Heart right ventricle (tissue), 16 donors: Measurements from ENCODE around the gene ME3. TPM values are rescaled to one million over a fixed set of nuclear protein-coding genes. Genes with fewer than 3 reads are reported as not detected.
A peak's percentile ranks its signal among the peaks of the same experiment; 100 is the strongest.
"Not testable (repeated sequence)": the region's sequence is repeated elsewhere in the genome, so short reads cannot be mapped to it uniquely, and the experiment has no call there.

Experiments
- ATAC-seq, 8 donors: fragments of 200-7000 bp; cut with Tn5 transposase; one replicate each; pipeline ENCODE4 v1.9.1; 2020; ENCODE audit warnings: mild to moderate bottlenecking in 8 of 8, moderate library complexity in 8 of 8, moderate number of reproducible peaks in 1 of 8
- DNase-seq, 2 donors: peaks; one replicate each; pipeline ENCODE4 v3.0.0-alpha.2; 2020
- H3K27ac ChIP-seq, 10 donors: fragments of 200-600 bp; sonication (generic) in 2 of 10; one replicate each; pipeline versions ENCODE4 v1.5.0 to v1.8.0; 2020 to 2022; ENCODE audit warnings: mild to moderate bottlenecking in 3 of 10
- H3K27me3 ChIP-seq, 7 donors: fragments of 200-600 bp; one replicate each; pipeline ENCODE4 v1.8.0; 2021 to 2022; ENCODE audit warnings: mild to moderate bottlenecking in 2 of 7
- H3K36me3 ChIP-seq, 9 donors: fragments of 200-600 bp; sonication (generic) in 1 of 9; one replicate each; pipeline versions ENCODE4 v1.5.0 to v1.8.0; 2020 to 2022; ENCODE audit warnings: mild to moderate bottlenecking in 2 of 9
- H3K4me1 ChIP-seq, 9 donors: fragments of 200-600 bp; sonication (generic) in 1 of 9; one replicate each; pipeline versions ENCODE4 v1.5.0 to v1.8.0; 2020 to 2022; ENCODE audit warnings: mild to moderate bottlenecking in 4 of 9
- H3K4me3 ChIP-seq, 10 donors: fragments of 200-600 bp; sonication (generic) in 2 of 10; one replicate each; pipeline versions ENCODE4 v1.5.0 to v1.8.0; 2020 to 2022; ENCODE audit warnings: mild to moderate bottlenecking in 7 of 10, moderate library complexity in 2 of 10
- H3K9me3 ChIP-seq, 11 donors: fragments of 200-600 bp in 10 of 11; sonication (generic) in 2 of 11; one replicate each; pipeline versions ENCODE4 v1.5.0 to v1.8.0; 2013 to 2022; ENCODE audit warnings: mild to moderate bottlenecking in 2 of 11, control low read depth in 1 of 11, moderate library complexity in 1 of 11
- WGBS, 2 donors: extraction: QIAGEN DNeasy Blood & Tissue Kit; methylation state at CpG; one replicate each; pipeline ENCODE4 v1.1.7; 2013; ENCODE audit warnings: inconsistent platforms in 1 of 2; 5-methylcytosine and 5-hydroxymethylcytosine counted together
- intact Hi-C, 10 donors: fragments of 100-400 bp; cut with DNase I; formaldehyde crosslinking; loops; one replicate each; pipeline versions ENCODE4 v1.11.1 to v1.14.2; 2022
- polyA plus RNA-seq, 2 donors: library from polyadenylated mRNA; stranded (reverse); fragments of 200-250 nt; gene quantifications; one replicate each; pipeline ENCODE4 v1.2.3, GENCODE V29; 2013
- total RNA-seq, 10 donors: library from RNA; stranded (reverse); fragmentation: NEBNext Ultra II Directional in 3 of 10; extraction: Animal tissue kit (Norgen Biotek cat#: 25700) in 3 of 10; gene quantifications; one replicate each; pipeline versions ENCODE4 v1.2.1 to v1.2.4, GENCODE V29; 2021 to 2023
- TF ChIP-seq, protein P1 (sequence below), 9 donors: fragments of 200-600 bp; sonication (generic) in 2 of 9; IDR thresholded peaks; one replicate each; pipeline versions ENCODE4 v1.5.0 to v1.8.0; 2021 to 2022; ENCODE audit warnings: antibody characterized with exemption in 9 of 9, mild to moderate bottlenecking in 5 of 9, moderate library complexity in 1 of 9
- donor health status: Arrhythmogenic right ventricular cardiomyopathy.
- donor health status: ischemic (EF 13 %, LVEDD 7.1; RV severe dilation, severe dysfunction).
- donor health status: healthy with polysubstance abuse.
- donor health status: DM: no; HTN: yes; CAD: no.
- donor health status: DM: no; HTN: no; CAD: no.
- donor health status: ischemic (EF 25% LVEDD 6.9; RV normal size, moderate dysfunction).
- donor health status: ischemic (EF 25% LVEDD 5.7; RV mildly dilated, moderate dysfunction).
- donor health status: healthy.
- donor health status: DM: yes; HTN: yes; CAD: no.
- donor health status: Ischemic cardiomyopathy.
- donor health status: ischemic (EF 35%, LVEDD 5.7; RV mildly dilated, moderate dysfunction).
- donor health status: nonischemic (EF 11% LVEDD 7.7; RV severe dilation, severe dysfunction).
- donor health status: DM: yes; HTN: yes; CAD: no.
- donor health status: PGD.
- donor health status: ischemic (EF 29% LVEDD 5.4; RV normal size, mild dysfunction).
- donor health status: nonischemic (EF 23%, LVEDD 6.1; RV moderate dilation, normal function).

ME3 gene
- total and polyA plus RNA-seq, 12 donors: 17.2 to 46.8 (median 33.7) TPM

DNA sequence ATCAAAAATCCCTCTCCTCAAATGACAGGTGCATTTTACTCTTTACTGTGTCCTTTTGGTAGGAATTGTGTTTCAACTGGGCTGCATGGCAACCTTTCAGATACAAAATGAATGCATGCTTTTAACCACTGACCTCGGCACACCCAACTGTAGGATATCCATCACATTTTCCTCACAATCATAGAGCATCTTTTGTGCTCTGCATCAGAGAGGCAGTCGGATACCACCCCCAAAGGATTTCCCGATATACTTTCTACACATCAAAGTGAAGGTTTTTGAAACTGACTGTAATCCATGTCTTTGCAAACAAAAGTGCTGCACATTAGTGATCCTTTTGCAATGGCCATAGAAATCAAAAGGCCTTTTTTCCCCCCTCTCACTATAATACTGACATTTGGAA, 9.1 kb downstream of the ME3 start:
- 89 to 95% methylated on average over 3 of the region's 3 CpGs for WGBS, 2 donors
- peaks cover 0 to 5% (median 0%) of the 10 kb centered on the region in 11 donors for H3K9me3 ChIP-seq
- no peaks in the 10 kb centered on the region for H3K27me3 ChIP-seq
- intact Hi-C loops: loop anchor here in 1 of 10 donors (5.0 kb wide), 1 partner anchor 134 kb away; no protein-coding TSS in a partner anchor
- no peak overlapping the region for H3K27ac ChIP-seq
- H3K36me3 ChIP-seq: peaks cover 0 to 32% (median 4%) of the 10 kb centered on the region in 9 donors
- ATAC-seq: no peak
- H3K4me3 ChIP-seq: no peak overlapping the region
- H3K4me1 ChIP-seq: peaks cover 0 to 31% (median 12%) of the 10 kb centered on the region in 9 donors
- TF ChIP-seq, protein P1, sequence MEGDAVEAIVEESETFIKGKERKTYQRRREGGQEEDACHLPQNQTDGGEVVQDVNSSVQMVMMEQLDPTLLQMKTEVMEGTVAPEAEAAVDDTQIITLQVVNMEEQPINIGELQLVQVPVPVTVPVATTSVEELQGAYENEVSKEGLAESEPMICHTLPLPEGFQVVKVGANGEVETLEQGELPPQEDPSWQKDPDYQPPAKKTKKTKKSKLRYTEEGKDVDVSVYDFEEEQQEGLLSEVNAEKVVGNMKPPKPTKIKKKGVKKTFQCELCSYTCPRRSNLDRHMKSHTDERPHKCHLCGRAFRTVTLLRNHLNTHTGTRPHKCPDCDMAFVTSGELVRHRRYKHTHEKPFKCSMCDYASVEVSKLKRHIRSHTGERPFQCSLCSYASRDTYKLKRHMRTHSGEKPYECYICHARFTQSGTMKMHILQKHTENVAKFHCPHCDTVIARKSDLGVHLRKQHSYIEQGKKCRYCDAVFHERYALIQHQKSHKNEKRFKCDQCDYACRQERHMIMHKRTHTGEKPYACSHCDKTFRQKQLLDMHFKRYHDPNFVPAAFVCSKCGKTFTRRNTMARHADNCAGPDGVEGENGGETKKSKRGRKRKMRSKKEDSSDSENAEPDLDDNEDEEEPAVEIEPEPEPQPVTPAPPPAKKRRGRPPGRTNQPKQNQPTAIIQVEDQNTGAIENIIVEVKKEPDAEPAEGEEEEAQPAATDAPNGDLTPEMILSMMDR (IDR thresholded peaks at IDR 0.05): no peak
- DNase-seq: no peak

DNA sequence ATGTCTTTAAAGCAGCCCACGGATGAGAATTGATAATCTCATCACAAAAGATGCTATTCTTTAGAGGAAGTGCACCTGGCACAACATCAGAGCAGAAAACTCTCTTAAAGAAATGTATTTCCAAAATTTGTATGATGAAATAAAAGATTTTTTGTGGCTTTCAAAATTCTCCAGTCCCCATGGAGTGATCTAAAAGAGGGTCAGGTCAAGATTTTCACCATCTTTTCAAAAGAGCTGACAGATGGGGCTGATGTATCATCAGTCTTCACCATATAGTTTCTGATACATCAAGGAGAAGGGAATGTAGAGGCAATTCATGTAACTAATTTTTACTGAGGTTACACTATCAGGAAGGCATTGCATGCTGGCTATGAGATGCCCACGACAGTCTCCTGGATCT, 11.7 kb downstream of the ME3 start:
- 81 to 83% methylated on average over 2 of the region's 2 CpGs for WGBS, 2 donors

DNA sequence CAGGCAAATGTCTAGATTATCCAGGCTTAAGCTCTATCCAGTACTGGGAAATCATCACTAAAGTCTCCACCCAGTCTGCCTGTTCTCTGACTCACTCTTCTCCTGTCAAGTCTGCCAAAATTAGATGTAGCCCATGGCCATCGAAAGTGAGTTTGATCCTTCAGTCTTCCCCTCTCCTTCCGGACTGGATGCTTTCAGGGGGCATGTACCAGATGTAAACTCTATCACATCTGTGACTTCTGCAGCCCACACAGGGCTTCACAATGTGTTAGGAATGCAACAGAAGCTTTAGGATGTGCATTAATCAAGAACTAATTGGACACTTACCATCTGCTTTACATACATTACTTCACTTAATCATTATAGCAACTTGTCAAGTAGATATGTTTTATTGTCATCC, 12.3 kb downstream of the ME3 start:
- 36 to 46% methylated on average over 2 of the region's 2 CpGs for WGBS, 2 donors
- ATAC-seq: peak in 5 of 8 donors; percentile 38 to 88 (median 76)
- intact Hi-C loops: loop anchor here in 1 of 10 donors (5.0 kb wide), 1 partner anchor 137 kb away; no protein-coding TSS in a partner anchor
- H3K4me3 ChIP-seq: no peak overlapping the region
- H3K36me3 ChIP-seq: peaks cover 0 to 18% (median 4%) of the 10 kb centered on the region in 9 donors
- peaks cover 0 to 5% (median 0%) of the 10 kb centered on the region in 11 donors for H3K9me3 ChIP-seq
- TF ChIP-seq, protein P1 (IDR thresholded peaks at IDR 0.05): no peak
- no peak for DNase-seq
- no peaks in the 10 kb centered on the region for H3K27me3 ChIP-seq
- peaks cover 0 to 24% (median 12%) of the 10 kb centered on the region in 9 donors for H3K4me1 ChIP-seq
- peak overlapping the region in 1 of 10 donors; percentile 41 for H3K27ac ChIP-seq

More for the DNA sequence above, 11.7 kb downstream of the ME3 start:
- TF ChIP-seq, protein P1 (IDR thresholded peaks at IDR 0.05): no peak
- Histone ChIP-seq H3K27ac (no peak overlapping the region), H3K4me3 (no peak overlapping the region), H3K4me1 (peaks cover 0 to 24% (median 12%) of the 10 kb centered on the region in 9 donors), H3K9me3 (peaks cover 0 to 5% (median 0%) of the 10 kb centered on the region in 11 donors), H3K36me3 (peaks cover 0 to 22% (median 4%) of the 10 kb centered on the region in 9 donors), H3K27me3 (no peaks in the 10 kb centered on the region)
- intact Hi-C loops: loop anchor here in 1 of 10 donors (5.0 kb wide), 1 partner anchor 137 kb away; no protein-coding TSS in a partner anchor
- no peak for DNase-seq
- no peak for ATAC-seq

DNA sequence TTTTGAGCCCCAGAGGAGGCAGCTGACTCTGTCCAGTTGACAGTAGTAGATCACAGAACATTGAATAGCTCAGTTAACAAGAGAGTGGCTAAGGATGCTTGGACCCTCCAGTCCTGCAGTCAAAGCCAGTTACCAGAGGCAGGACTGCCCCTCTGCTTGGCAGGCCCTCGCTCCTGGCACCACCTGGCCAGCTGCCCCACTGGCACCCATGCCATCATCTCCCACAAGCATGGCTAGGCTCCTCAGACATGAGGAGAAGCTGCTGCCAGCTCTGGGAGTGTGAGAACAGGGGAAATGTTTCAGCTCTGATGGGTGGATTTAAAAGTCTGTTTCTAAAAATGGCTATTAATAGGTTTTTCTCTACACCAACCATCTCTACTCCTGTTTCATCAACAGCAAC, 13.9 kb downstream of the ME3 start:
- Histone ChIP-seq H3K36me3 (peaks cover 0 to 4% (median 0%) of the 10 kb centered on the region in 9 donors), H3K9me3 (peaks cover 0 to 5% (median 0%) of the 10 kb centered on the region in 11 donors), H3K27me3 (no peaks in the 10 kb centered on the region), H3K27ac (no peak overlapping the region), H3K4me3 (no peak overlapping the region), H3K4me1 (peaks cover 0 to 24% (median 12%) of the 10 kb centered on the region in 9 donors)
- TF ChIP-seq, protein P1 (IDR thresholded peaks at IDR 0.05): no peak
- ATAC-seq (peak in 1 of 8 donors; percentile 17), DNase-seq (no peak)
- intact Hi-C loops: loop anchor here in 1 of 10 donors (2.0 kb wide), 1 partner anchor 18 kb away; no protein-coding TSS in a partner anchor
- 50 to 79% methylated on average over 1 of the region's 1 CpG for WGBS, 2 donors

DNA sequence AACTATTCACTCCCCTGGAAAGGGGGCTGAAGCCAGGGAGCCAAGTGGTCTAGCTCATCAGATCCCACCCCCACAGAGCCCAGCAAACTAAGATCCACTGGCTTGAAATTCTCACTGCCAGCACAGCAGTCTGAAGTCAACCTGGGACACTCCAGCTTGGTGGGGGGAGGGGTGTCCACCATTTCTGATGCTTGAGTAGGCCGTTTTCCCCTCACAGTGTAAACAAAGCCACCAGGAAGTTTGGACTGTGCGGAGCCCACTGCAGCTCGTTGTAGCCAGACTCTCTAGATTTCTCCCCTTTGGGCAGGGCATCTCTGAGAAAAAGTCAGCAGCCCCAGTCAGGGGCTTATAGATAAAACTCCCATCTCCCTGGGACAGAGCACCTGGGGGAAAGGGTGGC, 27.2 kb downstream of the ME3 start:
- peaks cover 0 to 12% (median 7%) of the 10 kb centered on the region in 11 donors for H3K9me3 ChIP-seq
- 75 to 81% methylated on average over 3 of the region's 3 CpGs for WGBS, 2 donors

More for the DNA sequence above, 27.2 kb downstream of the ME3 start:
- DNase-seq, ATAC-seq, H3K27ac ChIP-seq, H3K4me3 ChIP-seq, intact Hi-C loops, H3K36me3 ChIP-seq, H3K27me3 ChIP-seq: not testable (repeated sequence)
- H3K4me1 ChIP-seq: peaks cover 0 to 16% (median 5%) of the 10 kb centered on the region in 9 donors
